ENCODE measurements around the gene ABHD12. TPM values are rescaled to one million over a fixed set of nuclear protein-coding genes. Genes with fewer than 3 reads are reported as not detected.

ABHD12 gene
- total and polyA plus RNA-seq, 2 donors (not counting 1 experiment from before 2014, with no cell fraction given), result 79.1 to 84.6 TPM

GRCh38 chr20:25353747-25354705 lies 36.6 kb downstream of the ABHD12 start:
- H2AFZ ChIP-seq (ENCODE audit: low read length), result no peak overlapping the region
- DNase-seq (ENCODE audit: low read depth in 2 of 2), result no peak
- no peaks in the 10 kb centered on the region for H3K36me3 ChIP-seq (ENCODE audit: control insufficient read depth, insufficient read depth, low read length)
- no peaks in the 10 kb centered on the region for H4K20me1 ChIP-seq (ENCODE audit: control insufficient read depth, extremely low read depth, insufficient read depth, low read length)
- peaks cover 2% of the 10 kb centered on the region for H3K4me1 ChIP-seq (ENCODE audit: control insufficient read depth, extremely low read depth, insufficient read depth, low read length)
- no peak for TF ChIP-seq EZH2 (IDR thresholded peaks at IDR 0.05; ENCODE audit: low read length, missing control alignments)
- TF ChIP-seq, protein P1, sequence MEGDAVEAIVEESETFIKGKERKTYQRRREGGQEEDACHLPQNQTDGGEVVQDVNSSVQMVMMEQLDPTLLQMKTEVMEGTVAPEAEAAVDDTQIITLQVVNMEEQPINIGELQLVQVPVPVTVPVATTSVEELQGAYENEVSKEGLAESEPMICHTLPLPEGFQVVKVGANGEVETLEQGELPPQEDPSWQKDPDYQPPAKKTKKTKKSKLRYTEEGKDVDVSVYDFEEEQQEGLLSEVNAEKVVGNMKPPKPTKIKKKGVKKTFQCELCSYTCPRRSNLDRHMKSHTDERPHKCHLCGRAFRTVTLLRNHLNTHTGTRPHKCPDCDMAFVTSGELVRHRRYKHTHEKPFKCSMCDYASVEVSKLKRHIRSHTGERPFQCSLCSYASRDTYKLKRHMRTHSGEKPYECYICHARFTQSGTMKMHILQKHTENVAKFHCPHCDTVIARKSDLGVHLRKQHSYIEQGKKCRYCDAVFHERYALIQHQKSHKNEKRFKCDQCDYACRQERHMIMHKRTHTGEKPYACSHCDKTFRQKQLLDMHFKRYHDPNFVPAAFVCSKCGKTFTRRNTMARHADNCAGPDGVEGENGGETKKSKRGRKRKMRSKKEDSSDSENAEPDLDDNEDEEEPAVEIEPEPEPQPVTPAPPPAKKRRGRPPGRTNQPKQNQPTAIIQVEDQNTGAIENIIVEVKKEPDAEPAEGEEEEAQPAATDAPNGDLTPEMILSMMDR (conservative IDR thresholded peaks at IDR 0.05 in 1 of 2, IDR thresholded peaks at IDR 0.05 in 1 of 2; ENCODE audit: low read depth in 1 of 2, low read length in 2 of 2), result no peak
- H3K27ac ChIP-seq (ENCODE audit: insufficient read depth, low read length), result no peak overlapping the region
- no peak overlapping the region for H3K9ac ChIP-seq (ENCODE audit: insufficient read depth, low read length)
- H3K9me3 ChIP-seq (ENCODE audit: control insufficient read depth, insufficient read depth, low read depth, low read length), result no peaks in the 10 kb centered on the region
- H3K79me2 ChIP-seq (ENCODE audit: control insufficient read depth, insufficient read depth, low read length), result peaks cover 53% of the 10 kb centered on the region
- H3K4me2 ChIP-seq (ENCODE audit: extremely low read depth, insufficient read depth, low read length), result no peak overlapping the region
- no peak overlapping the region for H3K4me3 ChIP-seq (replicated peaks in 1 of 4; ENCODE audit: control extremely low read depth in 1 of 4, insufficient read depth in 1 of 4, low read depth in 3 of 4, low read length in 4 of 4)
- no peaks in the 10 kb centered on the region for H3K27me3 ChIP-seq (ENCODE audit: control insufficient read depth, insufficient read depth, low read length)

DNA sequence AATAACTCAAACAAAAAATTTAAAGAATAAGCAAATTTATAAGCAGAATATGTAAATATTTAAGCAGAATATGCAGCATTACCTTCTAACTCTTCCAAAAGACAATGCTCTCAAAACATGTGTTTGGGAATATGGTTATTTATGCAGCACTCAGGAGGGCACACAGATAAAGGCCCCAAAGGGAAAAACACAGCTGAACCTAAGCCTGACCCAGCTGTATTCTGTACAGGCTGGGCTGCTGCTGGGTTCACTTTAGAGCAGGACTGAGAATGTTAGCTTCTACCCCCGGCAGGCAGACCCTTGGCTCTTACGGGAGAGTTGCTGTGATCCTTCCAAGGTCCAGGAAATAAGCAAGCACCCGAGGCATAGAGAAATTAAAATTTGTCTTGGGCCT lies 37.3 kb downstream of the ABHD12 start:
- Histone ChIP-seq H3K4me3 (replicated peaks in 1 of 4; ENCODE audit: control extremely low read depth in 1 of 4, insufficient read depth in 1 of 4, low read depth in 3 of 4, low read length in 4 of 4) (no peak overlapping the region), H2AFZ (ENCODE audit: low read length) (no peak overlapping the region), H3K4me1 (ENCODE audit: control insufficient read depth, extremely low read depth, insufficient read depth, low read length) (peaks cover 2% of the 10 kb centered on the region), H4K20me1 (ENCODE audit: control insufficient read depth, extremely low read depth, insufficient read depth, low read length) (no peaks in the 10 kb centered on the region), H3K27me3 (ENCODE audit: control insufficient read depth, insufficient read depth, low read length) (no peaks in the 10 kb centered on the region), H3K9ac (ENCODE audit: insufficient read depth, low read length) (no peak overlapping the region), H3K36me3 (ENCODE audit: control insufficient read depth, insufficient read depth, low read length) (no peaks in the 10 kb centered on the region), H3K4me2 (ENCODE audit: extremely low read depth, insufficient read depth, low read length) (no peak overlapping the region), H3K27ac (ENCODE audit: insufficient read depth, low read length) (no peak overlapping the region), H3K79me2 (ENCODE audit: control insufficient read depth, insufficient read depth, low read length) (peaks cover 51% of the 10 kb centered on the region), H3K9me3 (ENCODE audit: control insufficient read depth, insufficient read depth, low read depth, low read length) (no peaks in the 10 kb centered on the region)
- TF ChIP-seq EZH2 (IDR thresholded peaks at IDR 0.05; ENCODE audit: low read length, missing control alignments), result no peak
- TF ChIP-seq, protein P1 (conservative IDR thresholded peaks at IDR 0.05 in 1 of 2, IDR thresholded peaks at IDR 0.05 in 1 of 2; ENCODE audit: low read depth in 1 of 2, low read length in 2 of 2), result no peak
- no peak for DNase-seq (ENCODE audit: low read depth in 2 of 2)

GRCh38 chr20:25352746-25353145 lies 37.9 kb downstream of the ABHD12 start:
- Histone ChIP-seq H3K4me3 (replicated peaks in 1 of 4; ENCODE audit: control extremely low read depth in 1 of 4, insufficient read depth in 1 of 4, low read depth in 3 of 4, low read length in 4 of 4) (no peak overlapping the region), H3K27me3 (ENCODE audit: control insufficient read depth, insufficient read depth, low read length) (no peaks in the 10 kb centered on the region), H3K79me2 (ENCODE audit: control insufficient read depth, insufficient read depth, low read length) (peaks cover 45% of the 10 kb centered on the region), H3K4me2 (ENCODE audit: extremely low read depth, insufficient read depth, low read length) (no peak overlapping the region), H3K4me1 (ENCODE audit: control insufficient read depth, extremely low read depth, insufficient read depth, low read length) (peaks cover 2% of the 10 kb centered on the region), H3K27ac (ENCODE audit: insufficient read depth, low read length) (no peak overlapping the region), H3K9me3 (ENCODE audit: control insufficient read depth, insufficient read depth, low read depth, low read length) (no peaks in the 10 kb centered on the region), H3K36me3 (ENCODE audit: control insufficient read depth, insufficient read depth, low read length) (no peaks in the 10 kb centered on the region), H3K9ac (ENCODE audit: insufficient read depth, low read length) (no peak overlapping the region), H2AFZ (ENCODE audit: low read length) (no peak overlapping the region), H4K20me1 (ENCODE audit: control insufficient read depth, extremely low read depth, insufficient read depth, low read length) (no peaks in the 10 kb centered on the region)
- TF ChIP-seq, protein P1 (conservative IDR thresholded peaks at IDR 0.05 in 1 of 2, IDR thresholded peaks at IDR 0.05 in 1 of 2; ENCODE audit: low read depth in 1 of 2, low read length in 2 of 2), result no peak
- no peak for TF ChIP-seq EZH2 (IDR thresholded peaks at IDR 0.05; ENCODE audit: low read length, missing control alignments)
- DNase-seq (ENCODE audit: low read depth in 2 of 2), result no peak
